Spleen (tissue), 11 donors: ENCODE measurements around the gene SYCN. TPM values are rescaled to one million over a fixed set of nuclear protein-coding genes. Genes with fewer than 3 reads are reported as not detected.
A peak's percentile ranks its signal among the peaks of the same experiment; 100 is the strongest.

Experiments
- DNase-seq: peaks from one replicate; pipeline ENCODE4 v3.0.0-alpha.2; 2020
- H3K27ac ChIP-seq, 8 donors: fragments of 200-600 bp; sonication (generic) in 7 of 8; 1 replicate in 4 of 8; 2 replicates in 4 of 8; pipeline versions ENCODE4 v1.5.0 to v1.8.0; 2016 to 2021; ENCODE audit warnings: inconsistent platforms in 4 of 8, mild to moderate bottlenecking in 4 of 8, moderate library complexity in 1 of 8
- H3K27me3 ChIP-seq, 7 donors: fragments of 200-600 bp; sonication (generic) in 6 of 7; replicated peaks in 1 of 7; 1 replicate in 4 of 7; 2 replicates in 3 of 7; pipeline versions ENCODE4 v1.5.0 to v1.8.0; 2016 to 2021; ENCODE audit warnings: inconsistent platforms in 3 of 7, mild to moderate bottlenecking in 1 of 7
- H3K36me3 ChIP-seq, 6 donors: fragments of 200-600 bp; sonication (generic) in 5 of 6; 1 replicate in 4 of 6; 2 replicates in 2 of 6; pipeline versions ENCODE4 v1.5.0 to v1.8.0; 2016 to 2021; ENCODE audit warnings: inconsistent platforms in 2 of 6
- H3K4me1 ChIP-seq, 6 donors: fragments of 200-600 bp; sonication (generic) in 5 of 6; 1 replicate in 3 of 6; 2 replicates in 3 of 6; pipeline versions ENCODE4 v1.5.0 to v1.8.0; 2016 to 2021; ENCODE audit warnings: inconsistent platforms in 3 of 6
- H3K4me3 ChIP-seq, 8 donors: fragments of 200-600 bp; sonication (generic) in 7 of 8; 1 replicate in 4 of 8; 2 replicates in 4 of 8; pipeline versions ENCODE4 v1.5.0 to v1.8.0; 2016 to 2021; ENCODE audit warnings: inconsistent platforms in 4 of 8, mild to moderate bottlenecking in 4 of 8, moderate library complexity in 2 of 8
- H3K9me3 ChIP-seq, 8 donors: fragments of 200-600 bp; sonication (generic) in 7 of 8; 1 replicate in 4 of 8; 2 replicates in 4 of 8; pipeline versions ENCODE4 v1.5.0 to v1.8.0; 2016 to 2021; ENCODE audit warnings: inconsistent platforms in 4 of 8
- POLR2A ChIP-seq, 3 donors: fragments of 450-650 bp; IDR thresholded peaks; one replicate each; pipeline ENCODE4 v1.5.1; 2017; ENCODE audit warnings: antibody characterized with exemption in 3 of 3, mild to moderate bottlenecking in 1 of 3
- POLR2AphosphoS5 ChIP-seq, 3 donors: sonication (generic); formaldehyde crosslinking; IDR thresholded peaks; one replicate each; pipeline ENCODE4 v1.5.1; 2017; ENCODE audit warnings: antibody characterized with exemption in 3 of 3
- WGBS, 5 donors: extraction: QIAGEN DNeasy Blood & Tissue Kit in 3 of 5; methylation state at CpG; one replicate each; pipeline versions ENCODE4 v1.1.5 to v1.1.7; 2013 to 2018; 5-methylcytosine and 5-hydroxymethylcytosine counted together
- intact Hi-C: fragments of 100-400 bp; cut with DNase I; formaldehyde crosslinking; loops from one replicate; pipeline ENCODE4 v1.15.0; 2023; ENCODE audit warnings: low total_unique reads
- polyA plus RNA-seq, 3 donors: library from polyadenylated mRNA; stranded (reverse); fragments of 200-250 nt; gene quantifications; one replicate each; pipeline ENCODE4 v1.2.1, GENCODE V29; 2013
- total RNA-seq, 7 donors: library from RNA; depleted of rRNA in 3 of 7; stranded (reverse); fragments of >200 nt in 3 of 7; fragmentation: NEBNext Ultra II Directional in 4 of 7; extraction: Animal tissue kit (Norgen Biotek cat#: 25700) in 4 of 7; gene quantifications; one replicate each; pipeline versions ENCODE4 v1.1.0 to v1.2.1, GENCODE V29; 2016 to 2021
- TF ChIP-seq, protein P1 (sequence below), 11 experiments: fragments of 200-600 bp in 7 of 11; fragments of 450-650 bp in 4 of 11; sonication (generic) in 4 of 11; IDR thresholded peaks in 8 of 11; conservative IDR thresholded peaks in 3 of 11; 1 replicate in 7 of 11; 2 replicates in 4 of 11; pipeline versions ENCODE4 v1.4.0 to v1.8.0; 2016 to 2021; ENCODE audit warnings: antibody characterized with exemption in 11 of 11, inconsistent platforms in 4 of 11, mild to moderate bottlenecking in 1 of 11
- donor health status: healthy with polysubstance abuse.
- donor health status: DM: no; HTN: no; CAD: no; lungs with moderate emphysema.
- donor health status: DM: no; HTN: no; CAD: no.
- donor health status: Bipolar disorder and iron deficiency.
- donor health status: healthy.
- donor health status: DM: no; HTN: no; CAD: no.
- donor health status: DM: yes; HTN: yes; CAD: no.

The SYCN gene
- total and polyA plus RNA-seq, 10 donors = not detected

DNA sequence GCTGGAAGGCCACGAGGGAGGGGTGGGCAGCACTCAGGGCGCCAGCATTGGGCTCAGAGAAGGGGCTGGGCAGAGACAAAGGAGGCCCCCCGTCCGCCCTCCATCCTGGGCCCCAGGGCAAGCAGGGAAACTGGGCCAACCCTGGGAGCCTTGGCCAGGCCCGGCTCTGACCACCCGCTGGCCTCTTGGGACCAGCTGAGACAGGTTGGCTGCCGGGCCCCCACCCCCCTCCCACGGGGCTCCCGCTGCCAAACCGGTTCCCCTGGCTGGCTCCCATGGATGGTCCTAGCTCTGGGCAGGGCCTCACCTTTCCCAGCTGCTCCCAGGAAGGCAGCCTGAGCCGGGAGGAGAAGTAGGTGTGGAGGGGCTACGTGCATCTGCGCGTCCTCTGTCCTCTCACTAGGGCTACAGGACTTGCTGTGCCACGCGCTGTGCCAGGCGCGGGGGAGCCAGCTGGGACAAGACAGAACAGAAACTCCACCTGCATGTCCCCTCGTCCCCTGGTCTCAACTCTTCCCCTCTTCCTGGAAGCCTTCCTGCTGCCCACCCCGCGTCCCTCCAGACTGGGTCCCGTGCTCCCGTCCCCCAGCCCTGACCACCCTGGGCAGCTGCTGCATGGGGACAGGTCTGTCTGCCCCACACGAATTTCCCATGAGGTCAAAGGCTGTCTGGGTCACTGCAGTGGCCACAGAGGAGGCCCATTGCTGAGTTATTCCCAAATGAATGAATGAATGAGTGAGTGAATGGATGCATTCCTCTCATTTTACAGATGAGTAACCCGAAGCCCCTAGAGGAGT, 36.4 kb downstream of the SYCN start:
- Histone ChIP-seq H3K36me3 (peaks cover 0 to 49% (median 22%) of the 10 kb centered on the region in 6 donors), H3K4me1 (peaks cover 0 to 28% (median 14%) of the 10 kb centered on the region in 6 donors), H3K27ac (peak overlapping the region in 5 of 8 donors; percentile 44 to 74 (median 66)), H3K27me3 (no peaks in the 10 kb centered on the region), H3K9me3 (no peaks in the 10 kb centered on the region), H3K4me3 (peak overlapping the region in 1 of 8 donors; percentile 34)
- WGBS, 5 donors = 82 to 91% (median 86%) methylated on average over 19 to 25 of the region's 25 CpGs
- intact Hi-C loops = no loop called here
- TF ChIP-seq POLR2A (IDR thresholded peaks at IDR 0.05) (no peak), POLR2AphosphoS5 (IDR thresholded peaks at IDR 0.05) (no peak)
- TF ChIP-seq, protein P1, sequence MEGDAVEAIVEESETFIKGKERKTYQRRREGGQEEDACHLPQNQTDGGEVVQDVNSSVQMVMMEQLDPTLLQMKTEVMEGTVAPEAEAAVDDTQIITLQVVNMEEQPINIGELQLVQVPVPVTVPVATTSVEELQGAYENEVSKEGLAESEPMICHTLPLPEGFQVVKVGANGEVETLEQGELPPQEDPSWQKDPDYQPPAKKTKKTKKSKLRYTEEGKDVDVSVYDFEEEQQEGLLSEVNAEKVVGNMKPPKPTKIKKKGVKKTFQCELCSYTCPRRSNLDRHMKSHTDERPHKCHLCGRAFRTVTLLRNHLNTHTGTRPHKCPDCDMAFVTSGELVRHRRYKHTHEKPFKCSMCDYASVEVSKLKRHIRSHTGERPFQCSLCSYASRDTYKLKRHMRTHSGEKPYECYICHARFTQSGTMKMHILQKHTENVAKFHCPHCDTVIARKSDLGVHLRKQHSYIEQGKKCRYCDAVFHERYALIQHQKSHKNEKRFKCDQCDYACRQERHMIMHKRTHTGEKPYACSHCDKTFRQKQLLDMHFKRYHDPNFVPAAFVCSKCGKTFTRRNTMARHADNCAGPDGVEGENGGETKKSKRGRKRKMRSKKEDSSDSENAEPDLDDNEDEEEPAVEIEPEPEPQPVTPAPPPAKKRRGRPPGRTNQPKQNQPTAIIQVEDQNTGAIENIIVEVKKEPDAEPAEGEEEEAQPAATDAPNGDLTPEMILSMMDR (IDR thresholded peaks at IDR 0.05 in 8 of 11, conservative IDR thresholded peaks at IDR 0.05 in 3 of 11) = no peak
- DNase-seq = no peak

DNA sequence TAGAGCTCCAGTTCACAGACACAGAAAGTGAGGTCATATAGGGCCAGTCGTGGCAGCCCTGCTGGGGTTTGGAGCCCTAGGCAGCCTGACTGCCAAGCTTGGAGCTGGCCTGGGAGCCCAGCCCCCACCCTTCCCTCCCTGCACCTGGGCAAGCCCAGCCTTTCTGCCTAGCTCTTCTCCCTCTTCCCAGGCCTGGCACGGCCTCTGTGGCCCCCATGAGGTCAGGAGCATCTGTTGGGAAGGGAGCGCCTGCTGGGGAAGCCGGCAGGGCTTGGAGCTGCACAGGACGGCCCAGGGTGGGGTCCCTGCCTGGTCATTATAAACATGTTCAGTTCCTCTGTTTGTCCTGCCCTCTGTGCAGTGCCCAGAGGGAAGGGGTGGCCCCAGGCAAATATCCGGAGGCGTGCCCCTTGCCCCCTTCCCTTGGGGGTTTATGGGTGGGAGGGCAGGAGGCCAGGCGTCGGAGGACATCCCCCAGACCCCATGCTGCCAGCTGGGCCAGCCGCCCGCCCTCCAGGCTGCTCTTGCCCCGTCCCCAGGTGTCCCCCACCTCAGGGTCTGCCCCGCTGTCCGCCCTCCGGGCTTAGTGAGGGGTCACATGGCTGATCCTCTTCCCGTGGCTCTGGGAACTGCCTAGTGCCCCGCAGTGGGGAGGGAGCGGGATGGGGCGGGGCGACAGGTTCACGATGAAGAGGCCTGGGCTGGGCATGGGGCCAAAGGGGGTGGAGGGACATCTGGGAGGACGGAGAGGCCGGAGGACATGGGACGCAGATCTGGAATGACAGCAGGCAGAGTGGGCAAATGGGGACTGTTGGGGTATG, 37.3 kb downstream of the SYCN start:
- peak; percentile 87 for DNase-seq
- WGBS, 5 donors = 62 to 80% (median 76%) methylated on average over 14 to 24 of the region's 24 CpGs
- H3K4me3 ChIP-seq = peak overlapping the region in 2 of 8 donors; percentile 14 to 34
- H3K4me1 ChIP-seq = peaks cover 0 to 35% (median 14%) of the 10 kb centered on the region in 6 donors
- TF ChIP-seq POLR2AphosphoS5 (IDR thresholded peaks at IDR 0.05) (peak in 2 of 3 donors; percentile 59 to 71), POLR2A (IDR thresholded peaks at IDR 0.05) (no peak)
- peaks cover 0 to 40% (median 19%) of the 10 kb centered on the region in 6 donors for H3K36me3 ChIP-seq
- intact Hi-C loops = no loop called here
- peak overlapping the region in 7 of 8 donors; percentile 32 to 74 (median 51) for H3K27ac ChIP-seq
- no peaks in the 10 kb centered on the region for H3K9me3 ChIP-seq
- H3K27me3 ChIP-seq = no peaks in the 10 kb centered on the region

DNA sequence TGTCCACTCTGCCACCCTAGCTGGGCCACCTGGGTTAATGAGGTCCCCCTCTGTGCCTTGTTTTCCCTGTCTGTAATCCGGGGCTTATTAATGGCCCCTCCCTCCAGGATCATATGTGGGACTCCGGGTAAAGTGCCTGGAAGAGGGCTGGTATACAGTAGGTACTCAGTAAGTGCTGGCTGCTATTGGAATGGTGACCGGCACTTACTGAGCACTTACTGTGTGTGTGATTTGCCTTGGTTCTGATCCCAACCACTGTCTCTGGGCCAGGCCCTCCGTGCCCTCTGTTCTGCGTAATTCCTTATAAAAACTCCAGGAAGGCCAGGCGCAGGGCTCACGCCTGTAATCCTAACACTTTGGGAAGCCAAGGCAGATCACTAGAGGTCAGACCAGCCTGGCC, 38.2 kb downstream of the SYCN start:
- no peak overlapping the region for H3K4me3 ChIP-seq
- H3K36me3 ChIP-seq = peaks cover 0 to 30% (median 16%) of the 10 kb centered on the region in 6 donors
- H3K4me1 ChIP-seq = peaks cover 0 to 45% (median 21%) of the 10 kb centered on the region in 6 donors
- peak overlapping the region in 2 of 8 donors; percentile 66 to 74 for H3K27ac ChIP-seq
- no peak for TF ChIP-seq POLR2AphosphoS5 (IDR thresholded peaks at IDR 0.05)
- TF ChIP-seq, protein P1 (IDR thresholded peaks at IDR 0.05 in 8 of 11, conservative IDR thresholded peaks at IDR 0.05 in 3 of 11) = no peak
- WGBS, 5 donors = 85 to 98% (median 95%) methylated on average over 6 to 7 of the region's 7 CpGs
- no peaks in the 10 kb centered on the region for H3K9me3 ChIP-seq
- DNase-seq = no peak
- intact Hi-C loops = no loop called here
- H3K27me3 ChIP-seq = no peaks in the 10 kb centered on the region

DNA sequence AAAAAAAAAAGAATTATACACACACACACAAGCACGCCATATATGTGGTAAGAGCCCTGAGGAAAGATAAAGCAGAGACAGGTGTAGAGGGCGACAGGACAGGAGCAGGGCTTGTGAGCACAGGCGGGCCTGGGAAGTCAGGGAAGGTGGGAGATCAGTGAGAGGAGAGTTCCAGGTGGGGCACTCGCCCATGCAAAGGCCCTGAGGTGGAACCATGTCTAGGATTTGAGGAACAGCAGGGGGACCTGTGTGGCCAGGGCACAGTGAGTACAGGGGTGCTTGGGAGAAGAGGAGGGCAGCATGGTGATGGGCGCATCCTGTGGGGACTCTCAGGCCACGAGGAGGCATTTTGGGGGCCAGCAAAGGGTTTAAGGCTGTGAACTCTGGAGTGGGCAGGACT, 39.8 kb downstream of the SYCN start:
- Histone ChIP-seq H3K4me1 (peaks cover 6 to 60% (median 35%) of the 10 kb centered on the region in 6 donors), H3K27me3 (no peaks in the 10 kb centered on the region), H3K9me3 (no peaks in the 10 kb centered on the region), H3K27ac (no peak overlapping the region), H3K4me3 (no peak overlapping the region), H3K36me3 (peaks cover 0 to 23% (median 2%) of the 10 kb centered on the region in 6 donors)
- intact Hi-C loops = no loop called here
- no peak for DNase-seq
- WGBS, 5 donors = 88 to 96% (median 92%) methylated on average over 6 of the region's 6 CpGs
- TF ChIP-seq POLR2A (IDR thresholded peaks at IDR 0.05) (no peak), POLR2AphosphoS5 (IDR thresholded peaks at IDR 0.05) (no peak)
- TF ChIP-seq, protein P1 (IDR thresholded peaks at IDR 0.05 in 8 of 11, conservative IDR thresholded peaks at IDR 0.05 in 3 of 11) = no peak
